IPS DF 4.7 (cell line): ENCODE results near the gene PSMD9.

Experiments used
- DNase-seq: peaks from one replicate; pipeline ENCODE4 v3.0.0-alpha.2; 2013; ENCODE audit warnings: low spot score; ENCODE audit errors: extremely low read depth

PSMD9 gene

GRCh38 chr12:121949648-121950397 is 61.2 kb downstream of the PSMD9 start:
- no peak for DNase-seq

- DNase-seq = no peak
These were observed 64.6 kb downstream of the PSMD9 start for GRCh38 chr12:121953117-121953692.

- no peak for DNase-seq
These were observed 65.1 kb downstream of the PSMD9 start for GRCh38 chr12:121953695-121954094.

- DNase-seq = no peak
These were observed 67.0 kb downstream of the PSMD9 start for GRCh38 chr12:121955258-121956237.

GRCh38 chr12:121957861-121958515 is 69.4 kb downstream of the PSMD9 start:
- no peak for DNase-seq

DNA sequence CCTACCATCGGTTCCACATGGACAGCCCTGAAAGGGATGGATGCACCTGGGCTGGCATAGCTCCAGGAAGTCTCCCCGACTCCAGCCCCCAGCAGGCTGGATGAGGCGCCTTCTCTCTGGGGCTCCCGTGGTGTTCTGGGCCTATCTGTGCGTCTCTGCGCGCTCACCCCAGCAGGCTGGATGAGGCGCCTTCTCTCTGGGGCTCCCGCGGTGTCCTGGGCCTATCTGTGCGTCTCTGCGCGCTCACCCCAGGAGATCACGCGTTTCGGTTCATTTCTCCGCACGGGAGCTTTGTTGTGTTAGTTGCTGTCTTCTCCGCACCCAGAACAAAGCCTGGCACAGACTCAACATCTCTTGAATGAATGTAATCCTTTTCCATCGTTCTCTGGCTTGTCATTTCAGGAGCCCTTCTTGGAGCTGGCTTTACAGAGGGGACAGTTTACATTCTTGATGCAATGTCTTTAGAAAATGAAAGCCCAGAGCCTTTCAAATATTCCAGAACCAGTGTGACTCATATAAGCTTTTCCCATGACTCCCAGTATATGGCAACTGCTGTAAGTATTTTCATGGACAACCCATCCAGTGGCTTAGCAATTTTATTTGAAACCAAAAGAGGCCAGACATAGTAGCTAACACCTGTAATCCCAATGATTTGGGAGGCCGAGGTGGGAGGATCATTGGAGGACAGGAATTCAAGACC is 70.1 kb downstream of the PSMD9 start:
- no peak for DNase-seq

DNA sequence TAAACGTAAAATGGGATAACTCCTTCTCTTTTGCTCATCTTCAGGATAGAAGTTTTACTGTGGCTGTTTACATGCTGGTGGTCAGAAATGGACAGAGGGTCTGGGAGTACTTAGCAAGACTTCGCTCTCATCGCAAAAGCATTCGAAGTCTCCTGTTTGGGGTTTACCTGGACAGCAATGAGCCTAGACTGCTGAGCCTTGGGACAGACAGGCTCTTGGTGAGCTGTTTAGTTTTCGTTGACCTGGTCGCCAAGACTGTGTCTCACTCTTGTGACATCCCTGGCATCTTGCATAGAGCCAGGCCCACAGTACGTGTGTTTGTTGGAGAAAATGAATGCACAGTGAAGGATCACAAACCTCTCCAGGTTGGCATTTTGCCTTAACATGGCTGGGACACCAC is 72.0 kb downstream of the PSMD9 start:
- DNase-seq = no peak

GRCh38 chr12:121961195-121961879 is 72.7 kb downstream of the PSMD9 start:
- DNase-seq = no peak

- no peak for DNase-seq
These were observed 74.9 kb downstream of the PSMD9 start for GRCh38 chr12:121963341-121964018.

DNA sequence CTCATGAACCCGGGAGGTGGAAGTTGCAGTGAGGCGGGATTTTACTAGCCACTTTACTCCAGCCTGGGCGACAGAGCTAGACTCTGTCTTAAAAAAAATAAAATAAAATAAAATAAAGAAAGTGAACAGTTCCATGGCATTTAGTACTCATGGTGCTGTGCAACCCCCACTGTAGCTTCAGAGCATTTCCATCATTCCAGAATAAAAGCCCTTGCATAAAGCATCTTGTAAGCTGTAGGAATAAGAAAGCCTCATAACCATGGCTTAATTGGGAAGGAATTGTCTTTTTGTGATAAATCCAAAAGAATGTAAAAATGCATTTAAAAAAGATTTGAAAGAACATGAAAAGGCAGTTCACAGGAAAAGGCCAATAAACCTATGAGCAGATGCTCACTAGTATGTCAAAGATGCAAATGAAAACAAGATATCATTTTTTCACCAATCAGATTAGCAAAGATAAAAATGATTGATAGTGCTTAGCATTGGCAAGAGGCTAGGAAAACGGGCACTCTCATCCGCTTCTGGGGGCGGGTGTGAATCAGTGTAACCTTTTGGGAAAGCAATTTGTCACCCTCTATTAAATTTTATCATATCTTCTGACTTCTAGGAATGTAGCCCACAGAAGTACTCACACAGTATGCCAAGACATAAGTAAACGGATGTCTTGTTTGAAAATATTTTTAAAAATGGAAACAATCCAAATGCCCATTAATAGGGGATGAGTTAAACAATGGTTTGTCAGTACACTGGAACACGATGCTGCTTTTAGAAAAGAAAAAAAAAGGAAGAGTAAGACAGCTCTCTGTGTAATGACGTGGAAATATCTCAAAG is 76.4 kb downstream of the PSMD9 start:
- DNase-seq = no peak

DNA sequence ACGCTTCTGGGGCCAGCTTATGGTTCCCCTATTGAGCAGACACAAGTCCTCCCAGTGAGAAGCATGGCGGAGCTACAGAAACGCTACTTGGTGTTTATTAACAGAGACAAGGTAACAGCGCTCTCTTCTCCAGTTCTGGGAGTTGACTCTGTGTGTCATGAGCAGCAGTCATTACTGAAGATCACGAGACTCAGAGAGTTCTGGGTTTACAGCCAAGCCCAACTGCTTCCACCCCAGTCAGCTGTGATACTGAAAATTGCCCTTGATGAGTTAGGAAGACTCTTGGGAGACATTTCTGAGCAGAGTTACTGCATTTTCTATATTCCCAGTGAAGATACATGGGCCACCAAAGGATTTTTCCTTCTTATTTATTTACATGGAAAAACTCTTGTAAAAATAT is 78.4 kb downstream of the PSMD9 start:
- DNase-seq = no peak
